Measurements from ENCODE around the gene LASP1. TPM values are rescaled to one million over a fixed set of nuclear protein-coding genes. Genes with fewer than 3 reads are reported as not detected.

The LASP1 gene
- 69.0 TPM for total RNA-seq

DNA sequence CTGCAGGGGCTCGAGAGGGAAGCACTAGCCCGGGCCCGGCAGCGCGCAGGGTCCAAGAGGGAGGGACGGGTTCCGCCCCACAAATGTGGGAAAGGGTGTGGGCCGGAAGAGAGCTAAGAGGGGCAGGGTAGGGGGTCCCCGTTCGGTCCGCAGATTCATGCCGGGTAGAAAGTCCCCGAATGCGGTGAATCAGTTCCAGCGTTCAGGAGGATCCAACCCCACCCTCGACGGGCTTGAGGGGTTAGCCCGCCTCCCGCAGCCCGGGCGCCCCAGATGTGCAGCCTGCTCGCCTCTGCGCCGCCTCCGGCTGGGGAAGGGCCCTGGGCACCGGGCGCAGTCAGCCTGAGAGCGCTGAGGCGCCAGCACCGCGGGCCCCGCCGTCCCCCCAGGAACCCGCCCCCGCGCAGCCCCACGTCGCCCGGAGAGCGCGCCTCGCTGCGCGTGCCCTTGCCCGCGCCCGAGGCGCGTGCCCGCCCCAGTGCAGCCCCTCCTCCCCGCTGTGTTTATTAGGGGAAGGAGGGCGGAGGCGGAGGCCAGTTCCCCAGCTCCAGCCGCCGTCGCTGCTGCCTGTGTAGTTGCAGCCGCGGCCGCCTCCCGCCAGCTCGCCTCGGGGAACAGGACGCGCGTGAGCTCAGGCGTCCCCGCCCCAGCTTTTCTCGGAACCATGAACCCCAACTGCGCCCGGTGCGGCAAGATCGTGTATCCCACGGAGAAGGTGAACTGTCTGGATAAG, at the start of gene LASP1:
LASP1 (plus strand) TSS at position 533 of the 733 bp plus-strand sequence; CDS start at position 665, 132 bp downstream.
- peak in 1 of 2 donors; percentile 97 for TF ChIP-seq POLR2A (IDR thresholded peaks at IDR 0.05)
- TF ChIP-seq, protein P1, sequence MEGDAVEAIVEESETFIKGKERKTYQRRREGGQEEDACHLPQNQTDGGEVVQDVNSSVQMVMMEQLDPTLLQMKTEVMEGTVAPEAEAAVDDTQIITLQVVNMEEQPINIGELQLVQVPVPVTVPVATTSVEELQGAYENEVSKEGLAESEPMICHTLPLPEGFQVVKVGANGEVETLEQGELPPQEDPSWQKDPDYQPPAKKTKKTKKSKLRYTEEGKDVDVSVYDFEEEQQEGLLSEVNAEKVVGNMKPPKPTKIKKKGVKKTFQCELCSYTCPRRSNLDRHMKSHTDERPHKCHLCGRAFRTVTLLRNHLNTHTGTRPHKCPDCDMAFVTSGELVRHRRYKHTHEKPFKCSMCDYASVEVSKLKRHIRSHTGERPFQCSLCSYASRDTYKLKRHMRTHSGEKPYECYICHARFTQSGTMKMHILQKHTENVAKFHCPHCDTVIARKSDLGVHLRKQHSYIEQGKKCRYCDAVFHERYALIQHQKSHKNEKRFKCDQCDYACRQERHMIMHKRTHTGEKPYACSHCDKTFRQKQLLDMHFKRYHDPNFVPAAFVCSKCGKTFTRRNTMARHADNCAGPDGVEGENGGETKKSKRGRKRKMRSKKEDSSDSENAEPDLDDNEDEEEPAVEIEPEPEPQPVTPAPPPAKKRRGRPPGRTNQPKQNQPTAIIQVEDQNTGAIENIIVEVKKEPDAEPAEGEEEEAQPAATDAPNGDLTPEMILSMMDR (IDR thresholded peaks at IDR 0.05), result peak in 1 of 3 experiments; percentile 8
- TF ChIP-seq POLR2AphosphoS5 (IDR thresholded peaks at IDR 0.05; ENCODE audit: insufficient read depth in 1 of 2, low read depth in 1 of 2), result peak; percentile 40 to 99
- Histone ChIP-seq H3K27me3 (no peaks in the 10 kb centered on the region), H3K9me3 (no peaks in the 10 kb centered on the region), H3K4me1 (peaks cover 51% of the 10 kb centered on the region), H3K36me3 (no peaks in the 10 kb centered on the region), H3K27ac (peak within 1 kb of the TSS; percentile 95), H3K4me3 (peak within 1 kb of the TSS; percentile 91 to 96)
- intact Hi-C loops (cut with DNase I), result loop anchor here (5.0 to 10.0 kb wide), 2 partner anchors 55 to 283 kb away; partner anchors contain the start of genes LASP1NB and PLXDC1
- DNase-seq (ENCODE audit: extremely low spot score in 2 of 2), result no peak

DNA sequence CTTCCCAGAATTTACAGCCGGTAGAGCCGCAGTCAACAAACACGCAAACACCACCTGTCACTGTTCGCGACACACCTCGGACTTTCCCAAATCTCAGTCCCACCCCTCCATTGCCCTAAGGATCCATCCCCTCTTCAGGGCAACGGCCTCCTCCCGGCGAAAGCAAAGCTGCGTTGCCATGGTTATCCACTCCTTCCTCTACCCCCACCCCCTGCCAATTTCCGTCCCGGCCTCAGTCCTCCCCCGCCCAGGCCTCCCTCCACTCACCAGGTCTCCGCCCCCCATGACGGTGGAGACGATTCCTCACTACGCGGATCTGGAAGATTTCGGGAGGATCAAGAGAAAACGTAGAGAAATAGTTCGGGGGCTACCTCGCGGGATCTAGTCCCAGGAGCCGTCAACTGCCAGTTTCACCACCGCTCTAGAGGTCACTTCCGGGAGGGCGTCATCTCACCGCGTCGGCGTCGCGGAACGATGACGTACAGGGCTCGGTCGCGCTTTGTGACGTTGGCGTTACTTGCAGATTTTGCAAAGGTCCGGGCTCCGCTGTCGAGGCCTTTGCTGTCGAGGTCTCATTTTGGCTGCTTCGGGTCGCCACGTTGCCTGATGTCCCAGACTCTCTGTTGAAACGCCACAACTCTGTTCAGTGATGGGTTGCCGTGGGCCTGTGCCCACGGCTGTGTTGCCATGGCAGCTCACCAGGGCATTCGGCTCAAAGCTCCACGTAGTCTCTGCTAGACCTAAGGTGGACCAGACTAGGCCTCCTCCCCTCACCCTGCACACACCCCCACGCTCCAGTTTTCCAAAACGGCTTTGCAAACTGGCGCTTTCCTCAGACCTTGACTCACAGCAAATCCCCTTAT, 44.7 kb upstream of the LASP1 start, which contains the start of gene CWC25:
CWC25 (minus strand) TSS at position 423 of the 863 bp plus-strand sequence; CDS start at position 285, 138 bp downstream.
- H3K36me3 ChIP-seq, result peaks cover 0 to 12% of the 10 kb centered on the region in 2 donors
- peaks cover 35% of the 10 kb centered on the region for H3K4me1 ChIP-seq
- intact Hi-C loops (cut with DNase I), result loop anchor here (1.0 kb wide), 1 partner anchor 26 kb away; the partner anchor contains the start of gene PIP4K2B
- peak within 1 kb of the TSS; percentile 92 for H3K27ac ChIP-seq
- H3K9me3 ChIP-seq, result no peaks in the 10 kb centered on the region
- TF ChIP-seq POLR2AphosphoS5 (IDR thresholded peaks at IDR 0.05; ENCODE audit: insufficient read depth in 1 of 2, low read depth in 1 of 2) (peak; percentile 97 to 100), POLR2A (IDR thresholded peaks at IDR 0.05) (peak in 1 of 2 donors; percentile 77)
- TF ChIP-seq, protein P1 (IDR thresholded peaks at IDR 0.05), result peak in 1 of 3 experiments; percentile 25
- no peaks in the 10 kb centered on the region for H3K27me3 ChIP-seq
- DNase-seq (ENCODE audit: extremely low spot score in 2 of 2), result peak; percentile 97 to 98
- peak within 1 kb of the TSS; percentile 65 to 86 for H3K4me3 ChIP-seq

DNA sequence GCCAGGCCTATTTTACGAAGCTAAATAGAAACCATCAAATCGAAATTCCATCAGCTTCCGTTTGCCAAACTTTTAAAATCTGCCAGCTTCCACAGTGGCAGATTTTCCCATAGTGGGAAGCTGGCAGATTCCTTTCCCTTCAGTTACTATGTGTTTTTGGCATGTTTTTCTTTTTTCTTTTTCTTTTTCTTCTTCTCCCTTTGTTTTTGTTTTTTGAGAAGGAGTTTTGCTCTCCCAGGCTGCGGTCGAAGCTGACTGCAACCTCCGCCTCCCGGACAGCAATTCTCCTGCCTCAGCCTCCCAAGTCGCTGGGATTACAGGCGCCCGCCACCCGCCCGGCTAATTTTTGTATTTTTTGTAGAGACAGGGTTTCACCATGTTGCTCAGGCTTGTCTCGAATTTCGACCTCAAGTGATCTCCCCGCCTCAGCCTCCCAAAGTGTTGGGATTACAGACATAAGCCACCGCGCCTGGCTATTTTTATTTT, 44.1 kb upstream of the LASP1 start:
- intact Hi-C loops (cut with DNase I), result loop anchor here (1.0 kb wide), 1 partner anchor 27 kb away; the partner anchor contains the start of gene PIP4K2B
- no peak for DNase-seq (ENCODE audit: extremely low spot score in 2 of 2)
- peak overlapping the region; percentile 65 to 86 for H3K4me3 ChIP-seq

DNA sequence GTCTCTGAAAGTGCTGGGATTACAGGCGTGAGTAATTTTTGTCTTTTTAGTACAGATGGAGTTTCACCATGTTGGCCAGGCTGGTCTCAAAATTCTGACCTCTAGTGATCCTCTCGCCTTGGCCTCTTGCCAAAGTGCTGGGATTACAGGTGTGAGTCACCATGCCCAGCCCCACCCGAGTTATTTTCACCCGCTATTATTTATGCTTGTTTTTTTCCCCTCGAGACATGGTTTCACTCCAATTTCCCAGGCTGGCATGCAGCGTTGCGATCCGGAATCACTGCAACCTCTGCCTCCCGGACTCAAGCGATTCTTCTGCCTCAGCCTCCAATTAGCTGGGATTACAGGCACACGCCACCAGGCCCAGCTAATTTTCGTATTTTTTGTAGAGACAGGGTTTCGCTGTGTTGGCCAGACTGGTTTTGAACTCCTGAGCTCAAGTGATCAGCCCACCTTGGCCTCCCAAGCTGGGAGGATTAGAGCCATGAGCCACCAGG, 25.5 kb upstream of the LASP1 start:
- no peak overlapping the region for H3K27ac ChIP-seq
- no peaks in the 10 kb centered on the region for H3K4me1 ChIP-seq
- peaks cover 0 to 32% of the 10 kb centered on the region in 2 donors for H3K36me3 ChIP-seq
- no peak overlapping the region for H3K4me3 ChIP-seq
- intact Hi-C loops (cut with DNase I), result no loop called here
- no peaks in the 10 kb centered on the region for H3K9me3 ChIP-seq
- DNase-seq (ENCODE audit: extremely low spot score in 2 of 2), result no peak
- no peak for TF ChIP-seq POLR2A (IDR thresholded peaks at IDR 0.05)
- no peaks in the 10 kb centered on the region for H3K27me3 ChIP-seq

More for the DNA sequence above, 44.1 kb upstream of the LASP1 start:
- Histone ChIP-seq H3K27ac (peak overlapping the region; percentile 92), H3K27me3 (no peaks in the 10 kb centered on the region), H3K36me3 (peaks cover 0 to 5% of the 10 kb centered on the region in 2 donors), H3K9me3 (no peaks in the 10 kb centered on the region), H3K4me1 (peaks cover 35% of the 10 kb centered on the region)
- no peak for TF ChIP-seq POLR2AphosphoS5 (IDR thresholded peaks at IDR 0.05; ENCODE audit: insufficient read depth in 1 of 2, low read depth in 1 of 2)
- TF ChIP-seq POLR2A (IDR thresholded peaks at IDR 0.05), result no peak
- TF ChIP-seq, protein P1 (IDR thresholded peaks at IDR 0.05), result no peak

DNA sequence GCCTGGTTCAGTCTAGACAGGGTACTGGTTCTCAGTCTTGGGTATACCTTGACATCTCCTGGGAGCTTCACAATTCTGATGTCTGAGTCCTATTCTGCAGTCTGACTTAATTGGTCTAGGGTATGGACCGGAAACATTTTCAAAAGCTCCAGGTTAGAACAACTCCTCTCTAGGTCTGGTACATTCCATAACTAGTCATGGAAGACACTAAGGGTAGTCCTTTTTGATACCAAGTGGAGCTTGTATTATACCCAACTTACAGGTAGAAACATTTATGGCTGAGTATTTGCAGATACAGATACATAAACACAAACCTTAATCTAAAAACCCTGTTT, 21.3 kb upstream of the LASP1 start:
- Histone ChIP-seq H3K4me1 (peaks cover 23% of the 10 kb centered on the region), H3K9me3 (no peaks in the 10 kb centered on the region), H3K36me3 (peaks cover 0 to 63% of the 10 kb centered on the region in 2 donors), H3K4me3 (no peak overlapping the region), H3K27ac (no peak overlapping the region), H3K27me3 (no peaks in the 10 kb centered on the region)
- intact Hi-C loops (cut with DNase I), result no loop called here
- no peak for DNase-seq (ENCODE audit: extremely low spot score in 2 of 2)
- TF ChIP-seq POLR2A (IDR thresholded peaks at IDR 0.05) (no peak), POLR2AphosphoS5 (IDR thresholded peaks at IDR 0.05; ENCODE audit: insufficient read depth in 1 of 2, low read depth in 1 of 2) (no peak)
- TF ChIP-seq, protein P1 (IDR thresholded peaks at IDR 0.05), result no peak
